Epithelial cell of proximal tubule (primary cell): ENCODE results near the gene CCDC24. TPM values are rescaled to one million over a fixed set of nuclear protein-coding genes. Genes with fewer than 3 reads are reported as not detected.
A peak's percentile ranks its signal among the peaks of the same experiment; 100 is the strongest.

Experiments used
- DNase-seq: peaks from one replicate; pipeline ENCODE4 v3.0.0-alpha.2; 2011; ENCODE audit warnings: low read depth
- H3K4me3 ChIP-seq: 2 replicates; pipeline ENCODE4 v1.5.1; 2011; ENCODE audit warnings: low read depth, mild to moderate bottlenecking, low read length
- total RNA-seq: library from RNA; depleted of rRNA; stranded (reverse); fragments of >200 nt; gene quantifications from 2 replicates; pipeline ENCODE4 v1.2.3, GENCODE V29; 2015
- TF ChIP-seq, protein P1 (sequence below): conservative IDR thresholded peaks from 2 replicates; pipeline ENCODE4 v1.5.1; 2012; ENCODE audit warnings: low read depth, mild to moderate bottlenecking, low read length

CCDC24 gene
- total RNA-seq, 1 donor from 2014 or later: 6.6 TPM

DNA sequence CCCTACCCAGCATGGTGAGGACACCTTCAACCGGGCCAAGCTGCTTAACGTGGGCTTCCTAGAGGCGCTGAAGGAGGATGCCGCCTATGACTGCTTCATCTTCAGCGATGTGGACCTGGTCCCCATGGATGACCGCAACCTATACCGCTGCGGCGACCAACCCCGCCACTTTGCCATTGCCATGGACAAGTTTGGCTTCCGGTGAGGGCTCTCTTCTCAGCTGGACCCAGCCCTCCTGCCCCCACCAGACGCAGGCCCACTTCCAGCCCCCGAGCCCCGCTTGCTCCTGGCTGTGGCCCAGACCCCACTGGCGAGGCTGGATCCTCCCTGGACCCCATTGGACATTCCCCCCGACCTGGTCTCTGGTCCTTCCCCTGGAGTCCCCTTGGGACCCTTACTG, 6.5 kb upstream of the CCDC24 start:
- no peak overlapping the region for H3K4me3 ChIP-seq
- TF ChIP-seq, protein P1, sequence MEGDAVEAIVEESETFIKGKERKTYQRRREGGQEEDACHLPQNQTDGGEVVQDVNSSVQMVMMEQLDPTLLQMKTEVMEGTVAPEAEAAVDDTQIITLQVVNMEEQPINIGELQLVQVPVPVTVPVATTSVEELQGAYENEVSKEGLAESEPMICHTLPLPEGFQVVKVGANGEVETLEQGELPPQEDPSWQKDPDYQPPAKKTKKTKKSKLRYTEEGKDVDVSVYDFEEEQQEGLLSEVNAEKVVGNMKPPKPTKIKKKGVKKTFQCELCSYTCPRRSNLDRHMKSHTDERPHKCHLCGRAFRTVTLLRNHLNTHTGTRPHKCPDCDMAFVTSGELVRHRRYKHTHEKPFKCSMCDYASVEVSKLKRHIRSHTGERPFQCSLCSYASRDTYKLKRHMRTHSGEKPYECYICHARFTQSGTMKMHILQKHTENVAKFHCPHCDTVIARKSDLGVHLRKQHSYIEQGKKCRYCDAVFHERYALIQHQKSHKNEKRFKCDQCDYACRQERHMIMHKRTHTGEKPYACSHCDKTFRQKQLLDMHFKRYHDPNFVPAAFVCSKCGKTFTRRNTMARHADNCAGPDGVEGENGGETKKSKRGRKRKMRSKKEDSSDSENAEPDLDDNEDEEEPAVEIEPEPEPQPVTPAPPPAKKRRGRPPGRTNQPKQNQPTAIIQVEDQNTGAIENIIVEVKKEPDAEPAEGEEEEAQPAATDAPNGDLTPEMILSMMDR: no peak
- DNase-seq: no peak

DNA sequence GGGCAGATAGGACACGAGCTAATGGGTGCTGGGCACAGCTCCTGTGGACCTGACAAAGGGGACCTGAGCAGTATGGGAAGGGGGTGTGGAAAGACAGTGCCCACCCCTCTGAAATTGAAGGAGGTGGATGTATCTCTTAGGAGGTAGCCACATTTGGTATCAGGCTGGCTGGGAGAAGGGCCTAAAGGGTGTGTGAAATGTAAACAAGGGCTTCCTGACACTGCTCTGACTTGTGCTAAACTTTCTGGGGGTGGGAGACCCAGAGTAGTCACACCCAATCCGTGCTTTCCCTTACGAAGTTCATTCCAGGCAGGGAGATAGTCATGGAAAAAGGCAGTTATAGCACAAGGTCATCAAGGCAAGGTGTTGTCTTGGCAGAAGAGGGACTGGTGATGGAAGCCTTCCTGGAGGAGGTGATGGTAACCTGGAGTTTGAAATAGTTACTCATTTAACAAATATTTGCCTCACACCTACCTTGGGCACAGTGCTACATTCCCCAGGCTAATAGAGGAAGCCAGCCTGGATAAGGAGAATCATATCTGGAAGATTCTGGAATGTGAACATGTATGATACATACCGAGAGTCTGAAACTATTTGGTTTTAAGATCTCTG, 5.3 kb upstream of the CCDC24 start:
- TF ChIP-seq, protein P1: no peak
- no peak overlapping the region for H3K4me3 ChIP-seq
- no peak for DNase-seq

DNA sequence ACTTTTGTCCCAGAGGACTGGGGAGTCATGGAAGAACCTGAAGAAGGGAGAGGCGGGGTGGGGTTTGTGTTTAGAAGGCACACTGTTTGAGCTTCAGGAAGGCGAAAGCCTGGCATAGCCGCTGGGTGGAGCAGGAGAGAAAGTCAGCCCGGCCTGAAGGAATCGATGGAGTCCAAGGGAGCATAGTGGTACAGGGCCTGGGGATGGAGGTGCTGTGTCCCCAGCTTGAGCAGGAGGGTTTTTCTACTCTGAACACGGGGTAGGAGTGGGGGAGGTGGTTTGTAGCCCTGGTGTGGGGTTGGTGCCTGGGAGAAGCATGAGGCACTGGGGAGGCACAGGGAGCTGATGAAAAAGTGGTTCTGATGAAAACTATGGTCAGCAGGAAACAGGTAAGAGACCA, 4.7 kb upstream of the CCDC24 start:
- TF ChIP-seq, protein P1: no peak
- DNase-seq: no peak
- no peak overlapping the region for H3K4me3 ChIP-seq

DNA sequence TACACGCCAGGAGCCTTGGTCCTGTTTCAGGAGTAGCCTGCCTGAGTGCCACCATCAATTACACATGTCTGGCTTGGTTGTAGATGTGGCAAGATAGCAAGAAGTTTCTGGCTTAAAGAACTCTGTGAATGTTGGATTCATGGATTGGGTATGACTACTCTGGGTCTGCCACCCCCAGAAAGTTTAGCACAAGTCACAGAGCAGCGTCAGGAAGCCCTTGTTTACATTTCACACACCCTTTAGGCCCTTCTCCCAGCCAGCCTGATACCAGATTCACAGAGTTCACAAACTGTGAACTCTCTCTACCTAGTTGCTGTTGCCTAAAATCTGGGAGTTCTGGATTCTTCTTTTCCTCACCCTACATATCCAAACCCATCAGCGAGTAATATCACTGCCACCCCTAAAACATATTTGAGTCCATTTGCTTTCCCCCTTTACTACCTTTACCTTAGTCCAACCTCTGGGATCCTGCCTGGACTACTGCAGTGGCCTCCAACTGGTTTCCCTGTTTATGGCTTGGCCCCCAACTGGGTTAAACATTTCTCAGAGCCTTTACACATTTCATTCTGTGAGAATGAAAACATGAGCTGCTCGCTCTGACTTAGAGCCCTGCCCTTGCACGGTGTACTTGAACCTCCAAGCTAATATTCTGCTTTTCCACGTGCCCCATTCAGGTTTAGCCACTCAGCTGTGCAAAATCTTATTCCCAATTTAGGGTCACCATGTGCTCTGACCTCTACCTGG, 4.1 kb upstream of the CCDC24 start:
- no peak overlapping the region for H3K4me3 ChIP-seq
- DNase-seq: no peak
- TF ChIP-seq, protein P1: no peak

DNA sequence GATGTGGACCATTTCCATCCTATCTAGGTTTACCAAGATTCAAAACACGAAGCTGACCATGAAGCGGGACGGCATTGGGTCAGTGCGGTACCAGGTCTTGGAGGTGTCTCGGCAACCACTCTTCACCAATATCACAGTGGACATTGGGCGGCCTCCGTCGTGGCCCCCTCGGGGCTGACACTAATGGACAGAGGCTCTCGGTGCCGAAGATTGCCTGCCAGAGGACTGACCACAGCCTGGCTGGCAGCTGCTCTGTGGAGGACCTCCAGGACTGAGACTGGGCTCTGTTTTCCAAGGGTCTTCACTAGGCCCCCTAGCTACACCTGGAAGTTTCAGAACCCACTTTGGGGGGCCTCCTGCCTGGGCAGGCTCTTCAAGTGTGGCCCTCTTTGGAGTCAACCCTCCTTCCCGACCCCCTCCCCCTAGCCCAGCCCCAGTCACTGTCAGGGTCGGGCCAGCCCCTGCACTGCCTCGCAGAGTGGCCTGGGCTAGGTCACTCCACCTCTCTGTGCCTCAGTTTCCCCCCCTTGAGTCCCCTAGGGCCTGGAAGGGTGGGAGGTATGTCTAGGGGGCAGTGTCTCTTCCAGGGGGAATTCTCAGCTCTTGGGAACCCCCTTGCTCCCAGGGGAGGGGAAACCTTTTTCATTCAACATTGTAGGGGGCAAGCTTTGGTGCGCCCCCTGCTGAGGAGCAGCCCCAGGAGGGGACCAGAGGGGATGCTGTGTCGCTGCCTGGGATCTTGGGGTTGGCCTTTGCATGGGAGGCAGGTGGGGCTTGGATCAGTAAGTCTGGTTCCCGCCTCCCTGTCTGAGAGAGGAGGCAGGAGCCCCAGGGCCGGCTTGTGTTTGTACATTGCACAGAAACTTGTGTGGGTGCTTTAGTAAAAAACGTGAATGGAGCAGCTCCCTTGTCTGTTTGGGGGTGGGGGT, 864 bp upstream of the CCDC24 start:
- TF ChIP-seq, protein P1: peak; percentile 32
- no peak for DNase-seq
- peak overlapping the region; percentile 79 for H3K4me3 ChIP-seq

DNA sequence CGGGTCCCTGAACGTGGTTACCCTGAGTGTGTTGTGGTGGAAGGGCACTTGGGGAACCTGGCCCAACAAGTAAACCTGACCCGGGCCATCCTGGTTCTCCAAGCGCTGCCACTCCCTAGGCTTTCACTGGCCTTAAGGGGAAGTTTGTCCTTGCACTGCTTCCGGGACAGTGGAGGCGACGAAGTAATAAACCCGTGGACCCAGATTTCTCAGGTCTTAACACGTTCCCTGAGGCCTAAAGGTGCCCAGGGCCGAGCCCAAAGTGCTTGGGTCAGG, 261 bp upstream of the CCDC24 start:
- TF ChIP-seq, protein P1: no peak
- peak overlapping the region; percentile 79 for H3K4me3 ChIP-seq
- DNase-seq: no peak
